ENCODE results near the gene PRKG2.
"Not testable (repeated sequence)": the region's sequence is repeated elsewhere in the genome, so short reads cannot be mapped to it uniquely, and the experiment has no call there.

The PRKG2 gene

GRCh38 chr4:81237791-81238190, 22.8 kb upstream of the PRKG2 start:
- peaks cover 0 to 3% (median 0%) of the 10 kb centered on the region in 3 donors for H3K9me3 ChIP-seq
- intact Hi-C loops (cut with DNase I; ENCODE audit: low total_unique reads): no loop called here
- no peak overlapping the region for H3K27ac ChIP-seq
- H3K27me3 ChIP-seq: no peaks in the 10 kb centered on the region
- no peak for TF ChIP-seq CTCF (IDR thresholded peaks at IDR 0.05)
- H3K36me3 ChIP-seq: no peaks in the 10 kb centered on the region
- DNase-seq: no peak
- no peak overlapping the region for H3K4me3 ChIP-seq
- no peaks in the 10 kb centered on the region for H3K4me1 ChIP-seq

GRCh38 chr4:81235982-81236749, 21.1 kb upstream of the PRKG2 start:
- H3K9me3 ChIP-seq: peaks cover 0 to 7% (median 0%) of the 10 kb centered on the region in 3 donors
- intact Hi-C loops (cut with DNase I; ENCODE audit: low total_unique reads): no loop called here
- no peaks in the 10 kb centered on the region for H3K4me1 ChIP-seq
- DNase-seq: no peak
- H3K27ac ChIP-seq: no peak overlapping the region
- H3K4me3 ChIP-seq: no peak overlapping the region
- no peak for TF ChIP-seq CTCF (IDR thresholded peaks at IDR 0.05)
- H3K36me3 ChIP-seq: no peaks in the 10 kb centered on the region
- no peaks in the 10 kb centered on the region for H3K27me3 ChIP-seq

- no peak overlapping the region for H3K27ac ChIP-seq
- H3K4me3 ChIP-seq: no peak overlapping the region
- DNase-seq: no peak
- no peaks in the 10 kb centered on the region for H3K4me1 ChIP-seq
- no peaks in the 10 kb centered on the region for H3K27me3 ChIP-seq
- peaks cover 0 to 6% (median 5%) of the 10 kb centered on the region in 3 donors for H3K9me3 ChIP-seq
- no peak for TF ChIP-seq CTCF (IDR thresholded peaks at IDR 0.05)
- H3K36me3 ChIP-seq: no peaks in the 10 kb centered on the region
- intact Hi-C loops (cut with DNase I; ENCODE audit: low total_unique reads): no loop called here
Observed at GRCh38 chr4:81227968-81228367, 12.9 kb upstream of the PRKG2 start.

- Histone ChIP-seq H3K9me3 (peaks cover 0 to 6% (median 5%) of the 10 kb centered on the region in 3 donors), H3K4me3 (no peak overlapping the region), H3K27ac (no peak overlapping the region), H3K4me1 (no peaks in the 10 kb centered on the region), H3K36me3 (no peaks in the 10 kb centered on the region), H3K27me3 (no peaks in the 10 kb centered on the region)
- no peak for TF ChIP-seq CTCF (IDR thresholded peaks at IDR 0.05)
- no peak for DNase-seq
- intact Hi-C loops (cut with DNase I; ENCODE audit: low total_unique reads): no loop called here
Observed at GRCh38 chr4:81227138-81227537, 12.1 kb upstream of the PRKG2 start.

- Histone ChIP-seq H3K4me3 (no peak overlapping the region), H3K27me3 (no peaks in the 10 kb centered on the region), H3K9me3 (peaks cover 0 to 5% (median 0%) of the 10 kb centered on the region in 3 donors), H3K27ac (no peak overlapping the region), H3K4me1 (no peaks in the 10 kb centered on the region), H3K36me3 (no peaks in the 10 kb centered on the region)
- TF ChIP-seq CTCF (IDR thresholded peaks at IDR 0.05): no peak
- intact Hi-C loops (cut with DNase I; ENCODE audit: low total_unique reads): no loop called here
- no peak for DNase-seq
Observed at GRCh38 chr4:81225252-81225651, 10.2 kb upstream of the PRKG2 start.

- DNase-seq; H3K9me3 ChIP-seq; H3K36me3 ChIP-seq; H3K4me1 ChIP-seq; intact Hi-C loops (cut with DNase I; ENCODE audit: low total_unique reads); H3K27me3 ChIP-seq; H3K27ac ChIP-seq; H3K4me3 ChIP-seq: not testable (repeated sequence)
Observed at GRCh38 chr4:81222082-81222472, 7.1 kb upstream of the PRKG2 start.
